GM23338 (cell line): ENCODE data around the gene USP20. TPM values are rescaled to one million over a fixed set of nuclear protein-coding genes. Genes with fewer than 3 reads are reported as not detected.

Experiments
- ATAC-seq: fragments of 200-7000 bp; cut with Tn5 transposase; 3 replicates; pipeline ENCODE4 v1.9.1; 2020
- DNase-seq: peaks from one replicate; pipeline ENCODE4 v3.0.0-alpha.2; 2015; ENCODE audit warnings: low spot score
- H2AFZ ChIP-seq: fragments of 200-600 bp; sonication (generic); 2 replicates; pipeline ENCODE4 v1.8.0; 2016; ENCODE audit warnings: antibody characterized with exemption, mild to moderate bottlenecking, moderate library complexity
- H3F3A ChIP-seq: fragments of 200-600 bp; sonication (generic); replicated peaks from 2 replicates; pipeline ENCODE4 v1.8.0; 2017; ENCODE audit warnings: antibody characterized with exemption, mixed run types, low read depth
- H3K27ac ChIP-seq: fragments of 200-600 bp; sonication (generic); 2 replicates; pipeline ENCODE4 v1.6.1; 2016; ENCODE audit warnings: low read depth
- H3K27me3 ChIP-seq: fragments of 200-600 bp; sonication (generic); 2 replicates; pipeline ENCODE4 v1.8.0; 2016; ENCODE audit warnings: mild to moderate bottlenecking, mixed run types, moderate library complexity; ENCODE audit not compliant: insufficient read depth
- H3K36me3 ChIP-seq: fragments of 200-600 bp; sonication (generic); 2 replicates; pipeline ENCODE4 v1.8.0; 2016; ENCODE audit warnings: mild to moderate bottlenecking; ENCODE audit not compliant: insufficient read depth
- H3K4me1 ChIP-seq: fragments of 200-600 bp; sonication (generic); 2 replicates; pipeline ENCODE4 v1.8.0; 2016; ENCODE audit warnings: mild to moderate bottlenecking, moderate library complexity; ENCODE audit not compliant: insufficient read depth
- H3K4me2 ChIP-seq: fragments of 200-600 bp; sonication (generic); 2 replicates; pipeline ENCODE4 v1.7.1; 2017; ENCODE audit warnings: mixed run types
- H3K4me3 ChIP-seq: fragments of 200-600 bp; sonication (generic); 2 replicates; pipeline ENCODE4 v1.6.1; 2016; ENCODE audit warnings: mixed run types
- H3K79me2 ChIP-seq: fragments of 200-600 bp; sonication (generic); replicated peaks from 2 replicates; pipeline ENCODE4 v1.8.0; 2017; ENCODE audit warnings: mild to moderate bottlenecking; ENCODE audit not compliant: insufficient read depth
- H3K9me2 ChIP-seq: fragments of 200-600 bp; sonication (generic); 2 replicates; pipeline ENCODE4 v1.8.0; 2017; ENCODE audit not compliant: insufficient read depth
- H4K20me1 ChIP-seq: fragments of 200-600 bp; sonication (generic); replicated peaks from 2 replicates; pipeline ENCODE4 v1.8.0; 2017; ENCODE audit warnings: mild to moderate bottlenecking; ENCODE audit not compliant: insufficient read depth
- H3K27ac Mint-ChIP-seq: 2 replicates; pipeline ENCODE4 v1.8.0; 2020; ENCODE audit warnings: inconsistent platforms, mild to moderate bottlenecking, moderate library complexity, mixed read lengths
- H3K27me3 Mint-ChIP-seq: 3 replicates; pipeline ENCODE4 v1.8.0; 2022; ENCODE audit warnings: low read depth, mild to moderate bottlenecking, moderate library complexity, mixed read lengths, inconsistent platforms; ENCODE audit not compliant: insufficient read depth, poor library complexity
- H3K36me3 Mint-ChIP-seq: 3 replicates; pipeline ENCODE4 v1.8.0; 2021; ENCODE audit warnings: low read depth, mild to moderate bottlenecking, inconsistent platforms, moderate library complexity, mixed read lengths
- H3K4me1 Mint-ChIP-seq: 3 replicates; pipeline ENCODE4 v1.8.0; 2020; ENCODE audit warnings: mild to moderate bottlenecking, inconsistent platforms, mixed read lengths
- H3K4me3 Mint-ChIP-seq: 3 replicates; pipeline ENCODE4 v1.8.0; 2021; ENCODE audit warnings: moderate library complexity, mild to moderate bottlenecking, inconsistent platforms, mixed read lengths
- H3K9me3 Mint-ChIP-seq: 3 replicates; pipeline ENCODE4 v1.8.0; 2020; ENCODE audit warnings: moderate library complexity, mild to moderate bottlenecking, inconsistent platforms, mixed read lengths
- CREB1 ChIP-seq: fragments of 250-450 bp; sonication (Bioruptor Pico); IDR thresholded peaks from 2 replicates; pipeline ENCODE4 v1.5.0; 2020; ENCODE audit warnings: low read depth, mild to moderate bottlenecking, moderate library complexity
- EZH2 ChIP-seq: fragments of 200-600 bp; sonication (generic); IDR thresholded peaks from one replicate; pipeline ENCODE4 v1.8.0; 2017; ENCODE audit warnings: antibody characterized with exemption, mild to moderate bottlenecking, low read depth; ENCODE audit not compliant: unreplicated experiment
- JUNB ChIP-seq: IDR thresholded peaks from one replicate; pipeline ENCODE4 v1.6.1; 2016; ENCODE audit warnings: antibody characterized with exemption; ENCODE audit not compliant: unreplicated experiment
- NANOG ChIP-seq: IDR thresholded peaks from 2 replicates; pipeline ENCODE4 v1.6.1; 2016; ENCODE audit warnings: antibody characterized with exemption, borderline replicate concordance
- ZNF331 ChIP-seq: fragments of 250-450 bp; sonication (Bioruptor Pico); IDR thresholded peaks from 2 replicates; pipeline ENCODE4 v1.5.0; 2020; ENCODE audit warnings: low read depth, mild to moderate bottlenecking, moderate library complexity
- polyA plus RNA-seq: library from polyadenylated mRNA; unstranded; fragments of >200 nt; fragmentation: Nextera tagmentation; extraction: Ambion mirVana; gene quantifications from 2 replicates; pipeline ENCODE4 v1.2.1, GENCODE V29; 2016
- total RNA-seq: library from RNA; depleted of rRNA; stranded (reverse); fragments of >200 nt; shearing (Covaris generic); gene quantifications from 2 replicates; pipeline ENCODE4 v1.2.3, GENCODE V29; 2014
- TF ChIP-seq, protein P1 (sequence below), 2 experiments: fragments of 200-600 bp in 1 of 2; sonication (generic) in 1 of 2; conservative IDR thresholded peaks; 2 replicates each; pipeline versions ENCODE4 v1.5.1 to v1.6.1; 2016 to 2017; ENCODE audit warnings: antibody characterized with exemption in 2 of 2, low read depth in 2 of 2, mild to moderate bottlenecking in 2 of 2, moderate library complexity in 1 of 2
- TF ChIP-seq, protein P2 (sequence below): fragments of 250-450 bp; sonication (Bioruptor Pico); IDR thresholded peaks from 2 replicates; pipeline ENCODE4 v1.5.0; 2020; ENCODE audit warnings: mild to moderate bottlenecking, moderate library complexity

Gene USP20
- total and polyA plus RNA-seq, 2 experiments from 2014 or later = 10.4 to 13.0 TPM

DNA sequence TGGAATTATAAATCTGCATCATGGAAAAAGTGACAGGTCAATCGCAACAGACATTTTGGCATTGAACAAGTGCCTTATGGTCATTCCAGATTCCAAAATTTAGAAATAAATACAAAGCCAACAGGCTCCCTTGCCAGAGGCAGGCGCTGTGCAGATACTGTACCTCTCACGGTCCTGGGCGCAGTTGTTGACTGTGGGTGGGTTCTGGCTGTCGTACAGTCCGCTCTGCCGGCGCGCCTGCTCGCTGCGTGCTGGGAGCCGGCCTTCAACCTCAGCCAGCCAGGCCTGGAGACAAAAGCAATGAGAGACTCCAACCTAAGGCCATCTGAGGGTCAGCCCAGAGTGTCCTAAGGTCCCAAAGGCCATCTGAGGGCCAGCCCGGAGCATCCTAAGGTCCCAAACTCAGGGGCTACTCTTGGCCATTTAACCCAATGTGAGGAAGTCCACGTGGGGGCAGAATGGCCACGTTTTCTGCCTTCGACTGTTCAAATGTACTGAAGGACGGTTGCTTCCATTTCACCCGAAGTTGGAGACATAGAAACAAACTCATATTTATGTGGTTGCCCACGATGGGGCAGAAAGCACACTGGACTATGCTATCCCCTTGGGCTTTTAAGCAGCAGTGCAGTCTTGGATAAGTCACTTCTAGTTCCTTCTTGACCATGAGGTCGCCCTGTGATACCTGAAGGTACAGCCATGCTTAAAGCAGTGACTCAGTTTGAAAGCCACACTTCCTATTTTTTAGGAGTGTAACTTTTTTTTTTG lies 65.2 kb downstream of the USP20 start:
- Histone ChIP-seq H3K27ac (no peak overlapping the region), H3K79me2 (no peaks in the 10 kb centered on the region), H3K4me2 (no peak overlapping the region), H3K36me3 (peaks cover 4% of the 10 kb centered on the region), H3F3A (no peaks in the 10 kb centered on the region), H3K9me2 (no peaks in the 10 kb centered on the region), H3K4me1 (no peaks in the 10 kb centered on the region), H3K4me3 (no peak overlapping the region), H4K20me1 (no peaks in the 10 kb centered on the region), H2AFZ (no peak overlapping the region), H3K27me3 (no peaks in the 10 kb centered on the region)
- DNase-seq (no peak), ATAC-seq (no peak)
- Mint-ChIP-seq H3K4me3 (no peak overlapping the region), H3K27me3 (peaks cover 12% of the 10 kb centered on the region), H3K36me3 (peaks cover 36% of the 10 kb centered on the region), H3K27ac (no peak overlapping the region), H3K4me1 (peaks cover 5% of the 10 kb centered on the region; the same call in 2 of the 3 replicates), H3K9me3 (no peaks in the 10 kb centered on the region)
- TF ChIP-seq, protein P1, sequence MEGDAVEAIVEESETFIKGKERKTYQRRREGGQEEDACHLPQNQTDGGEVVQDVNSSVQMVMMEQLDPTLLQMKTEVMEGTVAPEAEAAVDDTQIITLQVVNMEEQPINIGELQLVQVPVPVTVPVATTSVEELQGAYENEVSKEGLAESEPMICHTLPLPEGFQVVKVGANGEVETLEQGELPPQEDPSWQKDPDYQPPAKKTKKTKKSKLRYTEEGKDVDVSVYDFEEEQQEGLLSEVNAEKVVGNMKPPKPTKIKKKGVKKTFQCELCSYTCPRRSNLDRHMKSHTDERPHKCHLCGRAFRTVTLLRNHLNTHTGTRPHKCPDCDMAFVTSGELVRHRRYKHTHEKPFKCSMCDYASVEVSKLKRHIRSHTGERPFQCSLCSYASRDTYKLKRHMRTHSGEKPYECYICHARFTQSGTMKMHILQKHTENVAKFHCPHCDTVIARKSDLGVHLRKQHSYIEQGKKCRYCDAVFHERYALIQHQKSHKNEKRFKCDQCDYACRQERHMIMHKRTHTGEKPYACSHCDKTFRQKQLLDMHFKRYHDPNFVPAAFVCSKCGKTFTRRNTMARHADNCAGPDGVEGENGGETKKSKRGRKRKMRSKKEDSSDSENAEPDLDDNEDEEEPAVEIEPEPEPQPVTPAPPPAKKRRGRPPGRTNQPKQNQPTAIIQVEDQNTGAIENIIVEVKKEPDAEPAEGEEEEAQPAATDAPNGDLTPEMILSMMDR (conservative IDR thresholded peaks at IDR 0.05; ENCODE audit: low read depth in 2 of 2) = peak in 1 of 2 experiments; percentile 23; a peak in 2 of 4 replicates
- TF ChIP-seq JUNB = no peak

DNA sequence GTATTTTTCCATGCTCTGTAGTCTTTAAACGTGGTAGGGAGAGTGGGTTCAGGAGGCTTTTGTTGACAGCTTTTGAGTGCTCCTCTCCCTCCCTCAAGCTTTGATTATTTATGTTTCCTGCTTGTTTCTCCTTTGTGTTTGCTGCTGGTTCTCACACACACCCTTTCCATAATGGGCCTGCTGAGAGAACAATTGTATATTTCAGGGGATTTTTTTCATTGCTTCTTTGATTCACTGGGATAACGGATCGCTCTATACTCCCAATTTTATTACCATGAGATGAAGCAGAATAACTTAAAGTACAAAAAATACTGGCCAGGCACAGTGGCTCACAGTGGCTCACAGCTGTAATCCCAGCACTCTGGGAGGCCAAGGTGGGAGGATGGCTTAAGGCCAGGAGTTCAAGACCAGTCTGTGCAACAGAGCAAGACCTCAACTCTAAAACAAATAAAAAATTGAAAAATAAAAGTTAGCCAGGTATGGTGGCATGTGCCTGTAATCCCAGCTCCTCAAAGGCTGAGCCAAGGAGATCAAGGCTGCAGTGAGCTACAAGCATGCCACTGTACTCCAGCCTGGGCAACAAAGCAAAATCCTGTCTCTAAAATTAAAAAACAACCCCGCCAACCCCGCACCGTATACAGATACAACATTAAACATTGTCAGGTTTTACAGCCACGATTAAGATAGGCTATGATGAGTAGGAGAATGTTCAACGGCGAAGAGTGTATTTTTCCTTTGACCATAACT lies 66.9 kb downstream of the USP20 start:
- no peak overlapping the region for H3K27ac Mint-ChIP-seq
- TF ChIP-seq ZNF331 (CRISPR knock-in tag) (no peak), JUNB (no peak), CREB1 (CRISPR knock-in tag) (no peak), EZH2 (no peak), NANOG (no peak)
- TF ChIP-seq, protein P2, sequence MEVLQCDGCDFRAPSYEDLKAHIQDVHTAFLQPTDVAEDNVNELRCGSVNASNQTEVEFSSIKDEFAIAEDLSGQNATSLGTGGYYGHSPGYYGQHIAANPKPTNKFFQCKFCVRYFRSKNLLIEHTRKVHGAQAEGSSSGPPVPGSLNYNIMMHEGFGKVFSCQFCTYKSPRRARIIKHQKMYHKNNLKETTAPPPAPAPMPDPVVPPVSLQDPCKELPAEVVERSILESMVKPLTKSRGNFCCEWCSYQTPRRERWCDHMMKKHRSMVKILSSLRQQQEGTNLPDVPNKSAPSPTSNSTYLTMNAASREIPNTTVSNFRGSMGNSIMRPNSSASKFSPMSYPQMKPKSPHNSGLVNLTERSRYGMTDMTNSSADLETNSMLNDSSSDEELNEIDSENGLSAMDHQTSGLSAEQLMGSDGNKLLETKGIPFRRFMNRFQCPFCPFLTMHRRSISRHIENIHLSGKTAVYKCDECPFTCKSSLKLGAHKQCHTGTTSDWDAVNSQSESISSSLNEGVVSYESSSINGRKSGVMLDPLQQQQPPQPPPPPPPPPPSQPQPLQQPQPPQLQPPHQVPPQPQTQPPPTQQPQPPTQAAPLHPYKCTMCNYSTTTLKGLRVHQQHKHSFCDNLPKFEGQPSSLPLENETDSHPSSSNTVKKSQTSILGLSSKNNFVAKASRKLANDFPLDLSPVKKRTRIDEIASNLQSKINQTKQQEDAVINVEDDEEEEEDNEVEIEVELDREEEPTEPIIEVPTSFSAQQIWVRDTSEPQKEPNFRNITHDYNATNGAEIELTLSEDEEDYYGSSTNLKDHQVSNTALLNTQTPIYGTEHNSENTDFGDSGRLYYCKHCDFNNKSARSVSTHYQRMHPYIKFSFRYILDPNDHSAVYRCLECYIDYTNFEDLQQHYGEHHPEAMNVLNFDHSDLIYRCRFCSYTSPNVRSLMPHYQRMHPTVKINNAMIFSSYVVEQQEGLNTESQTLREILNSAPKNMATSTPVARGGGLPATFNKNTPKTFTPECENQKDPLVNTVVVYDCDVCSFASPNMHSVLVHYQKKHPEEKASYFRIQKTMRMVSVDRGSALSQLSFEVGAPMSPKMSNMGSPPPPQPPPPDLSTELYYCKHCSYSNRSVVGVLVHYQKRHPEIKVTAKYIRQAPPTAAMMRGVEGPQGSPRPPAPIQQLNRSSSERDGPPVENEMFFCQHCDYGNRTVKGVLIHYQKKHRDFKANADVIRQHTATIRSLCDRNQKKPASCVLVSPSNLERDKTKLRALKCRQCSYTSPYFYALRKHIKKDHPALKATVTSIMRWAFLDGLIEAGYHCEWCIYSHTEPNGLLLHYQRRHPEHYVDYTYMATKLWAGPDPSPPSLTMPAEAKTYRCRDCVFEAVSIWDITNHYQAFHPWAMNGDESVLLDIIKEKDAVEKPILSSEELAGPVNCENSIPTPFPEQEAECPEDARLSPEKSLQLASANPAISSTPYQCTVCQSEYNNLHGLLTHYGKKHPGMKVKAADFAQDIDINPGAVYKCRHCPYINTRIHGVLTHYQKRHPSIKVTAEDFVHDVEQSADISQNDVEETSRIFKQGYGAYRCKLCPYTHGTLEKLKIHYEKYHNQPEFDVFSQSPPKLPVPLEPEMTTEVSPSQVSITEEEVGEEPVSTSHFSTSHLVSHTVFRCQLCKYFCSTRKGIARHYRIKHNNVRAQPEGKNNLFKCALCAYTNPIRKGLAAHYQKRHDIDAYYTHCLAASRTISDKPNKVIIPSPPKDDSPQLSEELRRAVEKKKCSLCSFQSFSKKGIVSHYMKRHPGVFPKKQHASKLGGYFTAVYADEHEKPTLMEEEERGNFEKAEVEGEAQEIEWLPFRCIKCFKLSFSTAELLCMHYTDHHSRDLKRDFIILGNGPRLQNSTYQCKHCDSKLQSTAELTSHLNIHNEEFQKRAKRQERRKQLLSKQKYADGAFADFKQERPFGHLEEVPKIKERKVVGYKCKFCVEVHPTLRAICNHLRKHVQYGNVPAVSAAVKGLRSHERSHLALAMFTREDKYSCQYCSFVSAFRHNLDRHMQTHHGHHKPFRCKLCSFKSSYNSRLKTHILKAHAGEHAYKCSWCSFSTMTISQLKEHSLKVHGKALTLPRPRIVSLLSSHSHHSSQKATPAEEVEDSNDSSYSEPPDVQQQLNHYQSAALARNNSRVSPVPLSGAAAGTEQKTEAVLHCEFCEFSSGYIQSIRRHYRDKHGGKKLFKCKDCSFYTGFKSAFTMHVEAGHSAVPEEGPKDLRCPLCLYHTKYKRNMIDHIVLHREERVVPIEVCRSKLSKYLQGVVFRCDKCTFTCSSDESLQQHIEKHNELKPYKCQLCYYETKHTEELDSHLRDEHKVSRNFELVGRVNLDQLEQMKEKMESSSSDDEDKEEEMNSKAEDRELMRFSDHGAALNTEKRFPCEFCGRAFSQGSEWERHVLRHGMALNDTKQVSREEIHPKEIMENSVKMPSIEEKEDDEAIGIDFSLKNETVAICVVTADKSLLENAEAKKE (CRISPR knock-in tag) = no peak
- TF ChIP-seq, protein P1 (conservative IDR thresholded peaks at IDR 0.05; ENCODE audit: low read depth in 2 of 2) = no peak

More for the DNA sequence above, 66.9 kb downstream of the USP20 start:
- H3K4me1 ChIP-seq = no peaks in the 10 kb centered on the region
- DNase-seq (no peak), ATAC-seq (no peak)
- H4K20me1 ChIP-seq = no peaks in the 10 kb centered on the region
- H3K4me3 ChIP-seq = no peak overlapping the region
- H3K9me2 ChIP-seq = no peaks in the 10 kb centered on the region
- Mint-ChIP-seq H3K36me3 (peaks cover 37% of the 10 kb centered on the region), H3K4me3 (no peak overlapping the region), H3K9me3 (no peaks in the 10 kb centered on the region; the same call in 2 of the 3 replicates), H3K4me1 (peaks cover 5% of the 10 kb centered on the region; the same call in 2 of the 3 replicates), H3K27me3 (peaks cover 11% of the 10 kb centered on the region)
- no peaks in the 10 kb centered on the region for H3K79me2 ChIP-seq
- no peaks in the 10 kb centered on the region for H3F3A ChIP-seq
- H3K36me3 ChIP-seq = peaks cover 8% of the 10 kb centered on the region
- H2AFZ ChIP-seq = no peak overlapping the region
- no peak overlapping the region for H3K27ac ChIP-seq
- H3K4me2 ChIP-seq = no peak overlapping the region
- H3K27me3 ChIP-seq = no peaks in the 10 kb centered on the region
